PFSK-1 (cell line): ENCODE data around the gene HOXA4.

Experiments
- FOXP2 ChIP-seq: optimal IDR thresholded peaks from 2 replicates; pipeline ENCODE3; 2011; ENCODE audit warnings: borderline replicate concordance, control low read depth, inconsistent platforms; ENCODE audit not compliant: insufficient read depth; ENCODE audit errors: extremely low read length, extremely low read depth
- POLR2AphosphoS5 ChIP-seq: IDR thresholded peaks from 2 replicates; pipeline ENCODE4 v1.6.1; 2012; ENCODE audit warnings: low read depth, mild to moderate bottlenecking, control low read depth, low read length, moderate library complexity
- REST ChIP-seq, 2 experiments: IDR thresholded peaks; 2 replicates each; pipeline versions ENCODE4 v1.6.1 to v1.8.0; 2011 to 2012; ENCODE audit warnings: low read depth in 2 of 2, low read length in 2 of 2, control low read depth in 1 of 2, inconsistent platforms in 1 of 2, mild to moderate bottlenecking in 1 of 2, moderate library complexity in 1 of 2; ENCODE audit not compliant: insufficient read depth in 1 of 2
- SIN3A ChIP-seq: IDR thresholded peaks from 2 replicates; pipeline ENCODE4 v1.6.1; 2012; ENCODE audit warnings: mild to moderate bottlenecking, low read length, moderate library complexity, borderline replicate concordance; ENCODE audit not compliant: insufficient read depth
- TAF1 ChIP-seq: IDR thresholded peaks from 2 replicates; pipeline ENCODE4 v1.6.1; 2012; ENCODE audit warnings: low read length, control low read depth, borderline replicate concordance; ENCODE audit not compliant: insufficient read depth

HOXA4 gene

GRCh38 chr7:27114881-27115220 lies 15.7 kb downstream of the HOXA4 start:
- TF ChIP-seq SIN3A (no peak), FOXP2 (no peak), TAF1 (no peak), REST (IDR thresholded peaks at IDR 0.05; ENCODE audit: insufficient read depth in 1 of 2, low read depth in 2 of 2, low read length in 2 of 2) (no peak), POLR2AphosphoS5 (no peak)

- TF ChIP-seq TAF1: no peak
- no peak for TF ChIP-seq REST (IDR thresholded peaks at IDR 0.05; ENCODE audit: insufficient read depth in 1 of 2, low read depth in 2 of 2, low read length in 2 of 2)
- TF ChIP-seq FOXP2: no peak
- no peak for TF ChIP-seq SIN3A
- TF ChIP-seq POLR2AphosphoS5: no peak
These were observed 16.4 kb downstream of the HOXA4 start for GRCh38 chr7:27113991-27114769.

- no peak for TF ChIP-seq REST (IDR thresholded peaks at IDR 0.05; ENCODE audit: insufficient read depth in 1 of 2, low read depth in 2 of 2, low read length in 2 of 2)
- TF ChIP-seq FOXP2: no peak
- TF ChIP-seq TAF1: no peak
- TF ChIP-seq POLR2AphosphoS5: no peak
- TF ChIP-seq SIN3A: no peak
These were observed 17.3 kb downstream of the HOXA4 start for GRCh38 chr7:27112955-27113949.

- TF ChIP-seq SIN3A (no peak), FOXP2 (no peak), TAF1 (no peak), POLR2AphosphoS5 (no peak), REST (IDR thresholded peaks at IDR 0.05; ENCODE audit: insufficient read depth in 1 of 2, low read depth in 2 of 2, low read length in 2 of 2) (no peak)
These were observed 18.2 kb downstream of the HOXA4 start for GRCh38 chr7:27112361-27112760.
